A549 (cell line): Measurements from ENCODE around the gene FAM171A1.

ENCODE experiments used
- CTCF ChIP-seq: fragments of >200 bp; sonication (Bioruptor Twin); formaldehyde crosslinking; IDR thresholded peaks from 3 replicates; pipeline ENCODE4 v1.5.1; 2016
- E2F6 ChIP-seq: IDR thresholded peaks from 2 replicates; pipeline ENCODE4 v1.6.1; 2012; ENCODE audit warnings: low read depth, borderline replicate concordance
- ELK1 ChIP-seq: fragments of 150-350 bp; IDR thresholded peaks from 2 replicates; pipeline ENCODE4 v1.6.1; 2014; ENCODE audit warnings: low read depth, mild to moderate bottlenecking, low read length
- GATA3 ChIP-seq: IDR thresholded peaks from 2 replicates; pipeline ENCODE4 v1.6.1; 2012; ENCODE audit warnings: borderline replicate concordance
- HDAC2 ChIP-seq: fragments of 200-600 bp; sonication (generic); IDR thresholded peaks from 2 replicates; pipeline ENCODE4 v1.6.1; 2016
- JUN ChIP-seq, 2 experiments: fragments of >200 bp; sonication (Bioruptor Twin); formaldehyde crosslinking; IDR thresholded peaks; 2 replicates in 1 of 2; 3 replicates in 1 of 2; pipeline ENCODE4 v1.6.1; 2016 to 2017
- JUNB ChIP-seq: fragments of >200 bp; sonication (Bioruptor Twin); formaldehyde crosslinking; IDR thresholded peaks from 2 replicates; pipeline ENCODE4 v1.6.1; 2016
- MAX ChIP-seq: IDR thresholded peaks from 2 replicates; pipeline ENCODE4 v1.6.1; 2012
- PBX3 ChIP-seq: IDR thresholded peaks from 2 replicates; pipeline ENCODE4 v1.6.1; 2012
- POLR2A ChIP-seq: IDR thresholded peaks from 2 replicates; pipeline ENCODE4 v1.6.1; 2012; ENCODE audit warnings: mild to moderate bottlenecking, low read length
- USF2 ChIP-seq: fragments of 450-650 bp; IDR thresholded peaks from 2 replicates; pipeline ENCODE4 v1.6.1; 2014; ENCODE audit warnings: antibody characterized with exemption
- ZSCAN20 ChIP-seq: fragments of 250-450 bp; sonication (Bioruptor Pico); IDR thresholded peaks from 2 replicates; pipeline ENCODE4 v1.8.0; 2022; ENCODE audit warnings: mild to moderate bottlenecking, moderate library complexity

GRCh38 chr10:15344256-15344875 lies 26.7 kb downstream of the FAM171A1 start:
- TF ChIP-seq CTCF (no peak), ZSCAN20 (CRISPR knock-in tag) (no peak), PBX3 (no peak), JUN (IDR thresholded peaks at IDR 0.05) (no peak), JUNB (no peak), USF2 (no peak), POLR2A (no peak), MAX (no peak), GATA3 (no peak), ELK1 (no peak), E2F6 (no peak), HDAC2 (no peak)
